Stimulated activated CD4-positive, alpha-beta T cell treated with anti-CD3 and anti-CD28 coated beads, Interleukin-2, amount 100 ng/mL, for 24 hours (primary cell): Measurements from ENCODE around the gene MFAP4.

Experiments
- DNase-seq, 2 donors: peaks; one replicate each; pipeline ENCODE4 v3.0.0-alpha.2; 2020

The MFAP4 gene

DNA sequence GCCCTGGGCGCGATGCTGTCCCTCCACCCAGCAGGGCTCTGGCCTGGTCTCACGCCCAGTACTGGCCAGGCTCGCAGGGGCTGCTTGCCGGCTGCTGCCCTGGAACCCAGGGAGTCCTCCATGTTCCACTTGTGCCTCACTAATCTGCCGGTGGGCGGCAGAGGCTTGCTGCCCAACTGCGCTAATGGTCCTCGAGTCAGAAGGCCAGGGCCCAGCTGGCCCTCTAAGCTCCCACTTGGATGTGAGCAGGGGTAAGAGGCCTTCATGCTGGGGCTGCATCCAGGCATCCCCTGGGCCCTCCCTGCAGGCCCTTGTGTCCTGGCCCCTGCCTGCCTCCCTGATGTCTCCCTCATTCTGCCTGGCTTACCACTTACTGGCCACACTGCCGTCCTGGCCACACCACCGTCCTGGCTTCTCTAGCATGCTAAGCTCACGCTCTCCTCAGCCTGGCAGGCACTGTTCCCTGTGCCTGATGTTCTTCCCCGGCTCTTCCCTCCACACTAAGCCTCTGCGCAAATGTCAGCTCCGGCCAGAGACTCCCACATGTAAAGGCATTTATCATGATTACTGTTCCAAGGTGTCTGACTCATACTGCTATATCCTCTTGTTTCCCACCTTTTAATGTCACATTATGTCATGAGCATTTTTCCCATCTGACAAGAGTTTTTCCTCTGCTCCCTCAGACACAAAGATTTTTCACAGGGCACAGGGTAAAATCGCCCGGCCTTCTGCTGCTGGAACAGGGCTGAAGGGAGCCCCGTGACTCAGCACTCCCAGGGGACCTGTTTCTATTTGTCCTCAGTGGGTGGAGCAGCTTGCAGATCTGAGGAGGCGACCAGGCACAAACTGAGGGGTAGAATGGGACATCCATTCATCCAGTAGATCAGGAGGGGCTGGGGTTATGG, 40.4 kb downstream of the MFAP4 start:
- no peak for DNase-seq

DNA sequence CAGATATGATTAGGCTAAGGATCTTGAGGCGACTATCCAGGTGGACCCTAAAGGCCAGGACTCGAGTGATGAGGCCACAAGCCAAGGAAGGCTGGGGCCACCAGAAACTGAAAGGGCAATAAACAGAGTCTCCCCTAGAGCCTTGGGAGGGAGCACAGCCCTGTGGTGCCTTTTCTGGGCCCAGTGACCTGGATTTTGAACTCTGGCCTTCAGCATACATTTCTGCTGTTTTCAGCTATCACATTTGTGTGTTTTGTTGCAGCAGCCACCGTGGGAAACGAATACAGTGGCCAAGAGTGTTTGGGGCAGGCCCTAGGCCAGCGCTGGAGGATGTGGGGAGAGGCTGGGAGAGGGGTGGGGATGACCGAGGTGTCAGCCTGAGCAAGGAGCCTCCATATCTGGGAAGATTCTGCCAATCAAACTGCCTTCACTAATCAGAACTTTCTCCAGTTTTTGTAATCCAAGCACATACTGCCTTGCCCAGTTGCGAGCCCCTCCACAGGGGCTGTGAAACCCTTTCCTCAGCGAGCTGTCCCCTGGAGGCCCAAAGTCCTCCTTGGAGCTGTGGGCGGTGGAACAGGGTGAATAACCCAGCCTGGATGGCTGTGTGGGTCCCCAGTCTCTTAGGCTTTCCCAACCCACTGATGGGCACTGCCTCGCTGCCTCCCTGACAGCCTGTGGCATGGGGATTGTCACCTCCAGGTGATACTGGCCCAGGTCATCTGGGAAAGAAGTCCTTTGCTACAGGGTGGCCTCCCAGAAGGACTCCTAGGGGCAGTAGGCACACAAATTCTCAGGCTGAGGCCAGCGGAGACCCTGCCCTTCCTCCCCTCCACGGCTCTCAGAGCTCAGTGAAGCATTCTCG, 41.3 kb downstream of the MFAP4 start:
- DNase-seq = no peak

DNA sequence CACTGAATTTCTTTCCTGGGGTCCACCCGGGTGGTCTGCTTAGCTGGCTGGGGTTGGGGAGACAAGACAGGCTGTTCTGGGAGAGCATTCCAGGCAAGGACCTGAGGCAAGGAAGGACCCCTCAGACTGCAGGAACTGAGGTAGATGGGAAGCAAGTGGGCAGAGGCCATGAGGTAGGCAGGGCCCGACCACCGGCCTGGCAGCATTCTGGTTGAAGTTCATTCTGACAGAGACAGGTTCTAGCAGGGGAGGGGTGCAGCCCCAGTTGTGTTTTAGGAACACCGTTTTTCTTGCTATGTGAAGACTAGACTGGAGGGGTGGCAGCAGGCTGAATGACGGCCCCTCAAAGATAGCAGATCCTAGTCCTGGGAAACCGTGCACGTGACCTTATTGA, 41.9 kb downstream of the MFAP4 start:
- DNase-seq = no peak

DNA sequence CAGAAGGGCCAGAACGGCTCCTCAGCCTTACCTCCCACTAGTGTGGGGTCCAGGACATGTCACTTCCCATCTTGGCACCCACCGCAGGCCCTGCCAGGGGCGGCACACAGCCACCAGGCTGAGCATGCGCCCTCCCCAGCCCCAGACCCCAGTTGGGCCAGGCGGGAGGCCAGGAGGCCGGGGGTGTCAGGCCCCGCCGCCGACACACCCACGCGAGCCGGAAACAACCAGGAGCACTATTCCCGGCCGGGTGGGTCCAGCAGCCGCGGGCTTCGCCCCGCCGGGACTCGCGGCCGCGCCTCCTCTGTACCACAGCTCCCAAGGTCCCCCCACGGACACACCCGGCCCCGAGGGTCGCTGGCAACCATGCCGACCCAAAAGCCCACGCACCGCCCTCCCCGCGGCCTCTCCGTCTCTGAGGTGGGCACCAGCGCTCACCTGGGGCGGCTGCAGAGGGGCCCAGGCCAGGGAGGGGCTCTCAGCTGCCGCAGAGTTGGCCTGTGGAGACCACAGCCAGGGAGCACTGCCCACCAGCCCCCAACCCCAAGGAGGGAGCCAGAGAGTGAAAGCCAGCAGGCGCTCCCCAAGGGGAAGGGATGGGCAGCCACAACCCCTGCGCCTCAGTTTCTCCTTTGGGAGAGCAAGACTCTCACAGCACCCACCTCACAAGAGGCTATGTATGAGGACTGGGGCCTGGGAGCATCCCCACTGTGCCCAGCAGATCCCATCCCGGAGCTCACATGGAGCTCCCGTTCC, 42.5 kb downstream of the MFAP4 start:
- DNase-seq = no peak

DNA sequence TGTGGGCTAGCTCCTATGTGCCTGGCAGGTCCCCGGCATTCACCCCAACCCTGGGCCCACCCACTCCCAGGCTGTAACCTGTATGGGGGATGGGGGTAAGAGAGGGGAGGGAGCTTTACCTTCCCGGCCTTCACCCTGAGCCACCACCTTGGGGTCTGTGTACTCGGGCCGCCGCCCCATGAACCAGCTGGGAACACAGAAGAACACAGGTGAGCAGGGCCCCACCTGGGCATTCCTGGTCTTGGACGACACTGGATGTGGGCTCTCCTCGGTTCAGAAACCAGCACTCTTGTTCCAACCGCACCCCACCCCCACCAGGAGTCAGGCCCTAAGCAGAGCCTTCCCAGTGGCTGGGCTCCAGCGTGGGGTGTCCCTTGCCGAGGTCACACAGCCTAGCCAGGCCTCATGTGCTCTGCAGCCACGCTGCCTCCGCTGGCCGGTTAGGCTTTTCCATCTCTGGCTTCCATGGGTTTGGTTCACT, 43.3 kb downstream of the MFAP4 start:
- DNase-seq = no peak

DNA sequence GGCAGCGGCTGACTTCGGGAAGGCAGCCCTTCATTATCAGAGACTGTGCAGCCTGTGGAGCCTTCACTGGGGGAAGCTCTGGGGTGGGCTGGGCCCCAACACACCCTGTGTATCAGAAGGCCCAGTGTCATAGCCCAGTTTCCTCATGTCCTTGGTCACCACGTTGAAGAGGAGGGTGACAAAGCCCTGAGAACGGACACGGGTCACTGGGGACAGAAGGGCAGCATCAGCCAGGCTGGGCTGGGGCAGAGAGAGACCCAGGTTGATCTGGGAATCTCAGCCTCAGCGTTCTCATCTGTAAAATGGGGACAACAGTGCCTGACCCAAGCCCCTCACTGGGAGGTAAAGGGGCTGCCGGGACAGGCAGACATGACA, 43.7 kb downstream of the MFAP4 start:
- DNase-seq = no peak

DNA sequence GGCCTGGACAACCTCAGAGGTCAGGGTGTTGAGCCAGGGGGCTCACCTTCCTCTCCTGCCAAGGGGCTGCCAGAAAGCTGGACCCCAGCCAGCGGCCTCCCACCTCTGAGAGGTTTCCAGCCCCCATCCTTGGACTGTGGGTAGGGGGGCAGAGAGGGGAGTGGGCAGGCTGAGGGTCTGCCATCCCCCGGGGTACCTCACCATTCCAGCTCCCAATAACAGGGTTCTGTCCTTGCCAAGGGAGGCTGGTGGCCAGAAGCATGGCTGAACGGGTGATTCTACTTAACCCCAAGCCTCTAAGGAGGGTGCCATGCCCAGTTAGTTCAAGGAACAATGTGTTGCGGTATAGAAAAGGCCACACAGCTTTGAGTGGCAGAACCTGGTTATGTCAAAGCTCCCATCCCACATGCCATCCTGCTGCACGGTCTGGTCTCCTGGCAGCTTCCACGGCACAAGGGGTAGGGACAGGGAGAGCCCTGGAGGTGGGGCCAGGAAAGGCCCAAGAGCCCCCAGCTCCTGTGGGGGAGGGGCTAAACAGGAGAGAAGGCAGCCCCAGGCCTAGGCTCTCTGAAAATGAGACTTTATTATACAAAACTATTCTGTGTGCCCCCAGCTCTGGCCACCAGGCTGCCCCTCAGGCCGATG, 44.3 kb downstream of the MFAP4 start:
- no peak for DNase-seq

DNA sequence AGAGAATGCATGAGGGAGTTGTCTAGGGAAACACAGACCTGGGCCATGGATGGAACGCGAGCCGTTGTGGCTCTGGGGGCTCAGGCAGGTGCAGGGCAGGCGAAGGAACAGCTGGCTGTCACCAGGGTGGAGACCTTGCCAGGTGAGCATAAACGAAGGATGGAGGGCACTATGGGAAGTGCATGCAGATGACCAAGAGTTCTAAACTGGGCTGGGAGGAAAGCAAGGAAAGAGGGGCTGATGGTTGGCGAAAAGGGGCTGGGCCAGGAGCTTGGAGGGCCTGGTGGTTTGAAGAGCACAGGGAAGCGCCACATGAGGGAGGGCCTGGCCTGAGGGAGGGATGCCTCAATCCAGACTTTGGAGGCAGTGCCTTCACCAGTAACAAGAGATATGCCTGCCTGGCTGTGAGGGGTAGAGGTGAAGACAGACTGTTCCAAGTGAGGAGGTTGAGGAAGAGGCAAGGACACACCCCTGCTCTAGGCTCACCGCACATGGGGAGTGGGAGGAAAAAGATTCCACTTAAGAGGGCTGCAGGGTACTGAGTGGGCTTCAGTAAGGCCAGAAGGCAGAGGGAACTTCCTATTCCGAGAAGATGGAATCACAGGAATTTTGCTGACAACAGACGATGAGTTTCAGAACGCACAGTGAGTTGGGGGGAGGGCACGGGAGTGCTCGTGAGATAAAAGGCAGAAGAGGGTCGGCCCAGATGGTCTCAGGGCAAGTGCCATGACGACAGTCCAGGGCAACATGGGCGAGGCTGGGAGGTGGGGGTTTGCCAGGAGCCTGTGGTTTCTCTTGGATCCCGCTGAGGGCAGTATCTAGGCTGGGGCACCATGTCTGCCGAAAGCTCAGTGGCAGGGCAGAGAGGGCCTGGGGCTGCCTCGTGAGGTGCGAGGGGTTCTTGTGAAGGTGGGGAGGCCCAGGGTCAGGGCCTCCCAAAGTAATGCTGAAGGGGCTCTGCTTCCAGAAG, 45.1 kb downstream of the MFAP4 start:
- no peak for DNase-seq

DNA sequence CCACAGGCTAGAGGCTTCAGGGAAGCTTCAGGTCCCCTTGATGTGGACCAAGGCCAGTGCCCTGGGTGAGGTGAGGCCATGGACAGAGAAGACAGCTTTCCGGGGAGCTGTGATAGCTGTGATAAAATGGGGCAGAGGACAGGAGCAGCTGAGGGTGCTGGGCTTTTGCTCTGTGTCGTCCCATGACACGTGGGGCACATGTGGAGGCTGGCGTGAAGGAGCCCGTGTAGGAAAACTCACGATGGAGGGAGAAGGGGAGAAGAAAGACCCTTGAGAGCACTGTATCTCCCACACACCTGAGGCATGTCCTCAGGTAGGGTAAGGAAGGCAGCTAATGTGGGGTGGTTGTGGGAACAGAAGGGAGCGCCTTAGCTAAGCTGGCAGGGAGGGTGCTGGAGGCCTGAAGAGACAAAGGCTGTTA, 45.8 kb downstream of the MFAP4 start:
- no peak for DNase-seq

DNA sequence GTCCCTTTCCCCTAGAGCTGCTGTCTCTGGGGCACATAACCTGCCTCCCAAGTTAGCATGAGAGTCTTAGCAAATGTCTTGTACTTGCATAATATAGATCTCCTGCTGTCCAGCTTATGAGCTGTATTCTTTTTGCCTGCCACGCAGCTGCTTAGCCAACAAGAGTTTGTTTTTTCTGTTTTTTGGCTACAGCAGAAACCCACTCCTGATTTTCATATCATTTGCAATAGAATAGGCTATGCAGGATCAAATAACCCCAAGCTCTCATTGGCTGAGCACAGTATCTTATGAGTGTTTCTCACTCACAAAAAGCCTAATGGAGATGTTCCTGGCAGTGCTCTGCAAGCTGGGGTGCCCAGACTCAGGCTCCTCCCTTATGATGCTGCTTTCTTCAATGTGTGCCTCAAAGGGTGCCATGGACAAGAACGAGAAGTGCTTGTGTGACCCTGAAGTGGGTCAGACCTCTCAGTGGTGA, 47.6 kb downstream of the MFAP4 start:
- no peak for DNase-seq

DNA sequence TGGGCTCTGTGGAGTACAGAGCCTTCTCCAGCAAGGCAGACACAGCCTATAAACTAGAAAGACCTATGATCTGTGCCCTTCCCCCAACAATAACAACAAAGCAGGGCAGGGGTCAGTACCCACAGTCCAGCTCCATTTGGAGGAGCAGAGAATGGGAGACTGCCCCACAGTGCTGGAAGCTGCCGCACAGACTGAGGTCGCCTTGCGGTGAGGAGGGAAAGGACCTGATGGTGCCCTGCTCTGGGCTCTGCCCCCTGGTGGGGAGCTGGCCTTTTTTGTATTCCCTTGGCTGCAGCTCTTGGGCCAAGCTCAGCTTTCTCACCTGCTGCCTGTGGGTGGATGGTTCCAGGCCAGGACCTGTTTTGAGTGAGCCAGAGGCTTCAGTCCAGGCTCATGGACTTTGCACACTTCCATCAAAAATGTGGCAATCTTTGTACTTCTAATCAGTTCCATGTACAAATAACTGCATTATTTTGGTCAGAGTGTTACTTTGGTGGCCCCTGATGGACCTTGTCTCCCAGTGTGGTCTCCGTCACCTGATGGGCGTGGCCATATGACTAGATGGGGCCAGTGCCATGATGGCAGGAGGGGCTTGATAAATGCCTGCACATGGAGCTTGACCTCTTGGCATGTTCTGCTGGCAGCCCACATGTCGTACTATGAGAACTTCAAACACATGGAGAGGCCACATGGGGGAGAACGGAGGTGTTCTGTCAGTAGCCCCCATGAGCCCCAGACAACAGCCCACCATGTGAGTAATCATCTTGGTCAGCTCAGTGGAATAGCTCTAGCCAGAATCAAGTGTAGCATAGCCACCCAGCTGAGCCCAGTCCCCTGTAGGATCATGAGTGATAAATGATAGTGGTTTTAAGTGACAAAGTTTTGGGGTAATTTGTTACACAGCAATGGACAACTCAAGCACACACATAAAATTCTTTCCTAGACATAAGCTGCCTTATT, 48.7 kb downstream of the MFAP4 start:
- DNase-seq = peak; percentile 62 to 72

DNA sequence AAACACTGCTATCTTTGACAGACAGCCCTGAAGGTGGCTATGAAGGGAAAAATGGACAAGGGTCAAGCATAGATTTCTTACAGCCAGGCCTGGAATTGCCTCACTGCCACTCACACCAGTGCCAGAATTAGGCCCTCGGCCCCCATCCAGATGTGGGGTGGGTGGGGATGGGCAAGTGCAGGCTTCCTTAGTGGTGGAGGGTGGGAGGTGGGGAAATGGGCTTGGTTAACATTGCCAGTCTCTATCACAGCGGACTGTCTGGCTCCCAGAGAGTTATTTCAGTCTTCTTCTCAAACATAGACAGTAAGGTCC, 49.3 kb downstream of the MFAP4 start:
- DNase-seq = no peak

DNA sequence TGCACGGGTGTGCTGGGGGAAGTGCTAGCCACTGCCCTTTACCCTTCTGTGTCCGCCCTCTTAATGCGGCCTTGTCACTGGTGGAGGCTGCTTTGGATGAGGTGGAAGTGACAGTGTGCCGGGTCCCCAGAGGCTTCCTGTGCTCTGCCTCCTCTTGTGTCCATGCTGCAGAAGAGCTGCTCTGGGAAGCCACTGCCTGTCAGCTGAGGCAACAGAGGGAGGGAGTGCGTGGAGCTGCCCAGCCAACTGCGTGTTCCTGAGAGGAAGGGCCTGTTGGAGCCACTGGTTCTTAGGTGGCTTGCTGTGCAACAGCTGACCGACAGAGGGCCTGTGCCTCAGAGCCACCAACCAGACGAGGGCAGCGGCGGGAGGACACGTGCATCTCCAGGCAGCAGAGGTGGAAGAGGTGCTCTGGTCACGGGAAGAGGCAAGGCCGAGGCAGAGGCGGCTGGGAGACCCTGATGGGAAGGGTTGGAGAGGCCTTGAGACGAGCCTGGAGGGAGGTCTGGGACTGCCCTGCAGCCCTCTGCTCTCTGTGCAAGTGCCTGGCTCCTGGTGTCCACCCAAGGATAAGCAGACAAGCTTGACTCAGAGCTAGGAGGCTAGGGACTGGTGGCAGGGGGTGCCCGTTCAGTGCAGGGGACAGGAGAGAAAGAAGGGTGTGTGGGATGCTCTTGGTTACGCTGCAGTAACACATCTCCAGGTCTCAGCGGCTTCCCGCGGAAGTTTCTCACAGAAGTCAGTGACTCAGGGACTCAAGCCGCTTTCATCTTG, 49.9 kb downstream of the MFAP4 start:
- no peak for DNase-seq

DNA sequence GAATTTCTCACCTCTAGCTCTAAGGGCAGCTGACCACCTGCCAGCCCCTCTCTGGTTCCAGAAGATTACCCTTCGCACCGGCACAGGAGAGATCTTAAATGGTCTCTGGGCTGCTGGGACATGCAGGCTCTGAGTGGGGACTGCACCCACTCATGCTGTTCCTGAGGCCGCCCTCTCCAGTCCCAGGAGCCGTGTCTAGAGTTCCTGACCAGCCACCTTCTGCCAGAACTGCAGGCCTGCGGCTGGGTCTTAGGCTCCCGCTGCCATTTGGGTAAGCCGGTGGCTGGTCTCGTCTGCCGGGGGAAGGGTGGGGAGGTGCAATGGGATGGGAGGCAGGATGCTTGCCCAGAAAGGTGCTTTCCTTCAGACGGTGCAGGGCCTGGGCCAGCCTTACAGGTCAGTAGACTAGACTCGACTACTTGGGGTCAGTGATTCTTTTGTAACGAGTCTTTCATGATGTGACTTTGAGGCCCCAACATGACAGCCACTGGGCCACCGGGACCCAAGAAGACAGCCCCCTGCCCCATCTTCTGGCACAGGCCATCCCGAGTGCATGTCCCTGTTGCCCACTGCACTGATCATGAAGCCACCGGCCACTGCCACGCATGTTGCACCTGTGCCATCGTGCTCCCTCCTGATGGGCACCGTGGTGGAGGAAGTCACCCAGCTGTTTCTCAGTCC, 50.9 kb downstream of the MFAP4 start:
- no peak for DNase-seq

DNA sequence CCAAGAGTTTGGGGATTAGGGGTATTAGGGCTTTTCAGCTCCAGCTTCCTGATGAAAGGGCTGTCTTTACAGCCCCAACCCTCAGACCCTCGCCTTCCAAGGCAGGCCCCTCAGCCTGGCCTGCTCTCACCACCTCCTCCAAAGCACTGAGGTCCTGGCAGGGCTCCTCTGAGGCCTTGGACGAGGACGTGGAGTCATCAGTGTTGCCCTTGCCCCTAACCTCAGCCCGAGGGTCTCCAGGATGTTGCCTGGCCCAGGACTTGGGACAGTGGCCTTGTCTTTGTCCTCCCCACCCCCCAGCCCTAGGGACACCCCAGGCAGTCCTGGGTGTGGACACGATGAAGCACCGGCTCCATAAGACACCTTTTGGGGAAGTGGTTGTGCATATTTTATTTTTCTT, 52.7 kb downstream of the MFAP4 start:
- DNase-seq = no peak

DNA sequence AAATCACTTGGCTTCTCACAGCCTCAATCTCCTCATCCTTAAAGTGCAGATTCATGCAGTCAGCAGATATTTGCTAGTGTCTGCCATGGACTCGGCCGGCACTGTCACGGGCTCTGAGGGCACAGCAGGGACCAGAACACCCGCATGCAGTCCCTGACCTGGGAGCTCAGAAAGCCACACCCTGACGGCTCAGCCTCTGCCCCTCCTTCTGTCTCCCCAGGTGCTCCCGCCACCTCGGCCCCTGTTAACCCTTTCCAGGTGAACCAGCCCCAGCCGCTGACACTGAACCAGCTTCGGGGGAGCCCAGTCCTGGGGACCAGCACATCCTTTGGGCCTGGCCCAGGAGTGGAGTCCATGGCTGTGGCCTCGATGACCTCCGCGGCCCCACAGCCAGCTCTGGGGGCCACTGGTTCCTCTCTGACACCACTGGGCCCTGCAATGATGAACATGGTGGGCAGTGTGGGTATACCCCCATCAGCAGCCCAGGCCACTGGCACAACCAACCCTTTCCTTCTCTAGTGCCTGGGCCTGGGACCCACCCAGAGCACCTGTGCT, 53.2 kb downstream of the MFAP4 start:
- no peak for DNase-seq
